Activated naive CD8-positive, alpha-beta T cell treated with anti-CD3 and anti-CD28 coated beads, Interleukin-2, amount 50 U/mL, for 24 hours (primary cell): ENCODE results near the gene CENPX.

Experiments
- ATAC-seq: fragments of 150-1000 bp; cut with Tn5 transposase; one replicate; pipeline ENCODE4 v1.10.0; 2021
- DNase-seq: peaks from one replicate; pipeline ENCODE4 v3.0.0; 2021
- H3K27ac Mint-ChIP-seq: one replicate; pipeline ENCODE4 v1.8.0; 2021; ENCODE audit warnings: mild to moderate bottlenecking, mixed read lengths
- H3K27me3 Mint-ChIP-seq: one replicate; pipeline ENCODE4 v1.8.0; 2021; ENCODE audit warnings: mixed read lengths
- H3K36me3 Mint-ChIP-seq: one replicate; pipeline ENCODE4 v1.8.0; 2021; ENCODE audit warnings: low read depth, mixed read lengths
- H3K4me1 Mint-ChIP-seq: one replicate; pipeline ENCODE4 v1.8.0; 2021; ENCODE audit warnings: mixed read lengths
- H3K4me3 Mint-ChIP-seq: one replicate; pipeline ENCODE4 v1.8.0; 2021; ENCODE audit warnings: mild to moderate bottlenecking, moderate library complexity, mixed read lengths
- H3K9me3 Mint-ChIP-seq: one replicate; pipeline ENCODE4 v1.8.0; 2021; ENCODE audit warnings: mixed read lengths

Gene CENPX

DNA sequence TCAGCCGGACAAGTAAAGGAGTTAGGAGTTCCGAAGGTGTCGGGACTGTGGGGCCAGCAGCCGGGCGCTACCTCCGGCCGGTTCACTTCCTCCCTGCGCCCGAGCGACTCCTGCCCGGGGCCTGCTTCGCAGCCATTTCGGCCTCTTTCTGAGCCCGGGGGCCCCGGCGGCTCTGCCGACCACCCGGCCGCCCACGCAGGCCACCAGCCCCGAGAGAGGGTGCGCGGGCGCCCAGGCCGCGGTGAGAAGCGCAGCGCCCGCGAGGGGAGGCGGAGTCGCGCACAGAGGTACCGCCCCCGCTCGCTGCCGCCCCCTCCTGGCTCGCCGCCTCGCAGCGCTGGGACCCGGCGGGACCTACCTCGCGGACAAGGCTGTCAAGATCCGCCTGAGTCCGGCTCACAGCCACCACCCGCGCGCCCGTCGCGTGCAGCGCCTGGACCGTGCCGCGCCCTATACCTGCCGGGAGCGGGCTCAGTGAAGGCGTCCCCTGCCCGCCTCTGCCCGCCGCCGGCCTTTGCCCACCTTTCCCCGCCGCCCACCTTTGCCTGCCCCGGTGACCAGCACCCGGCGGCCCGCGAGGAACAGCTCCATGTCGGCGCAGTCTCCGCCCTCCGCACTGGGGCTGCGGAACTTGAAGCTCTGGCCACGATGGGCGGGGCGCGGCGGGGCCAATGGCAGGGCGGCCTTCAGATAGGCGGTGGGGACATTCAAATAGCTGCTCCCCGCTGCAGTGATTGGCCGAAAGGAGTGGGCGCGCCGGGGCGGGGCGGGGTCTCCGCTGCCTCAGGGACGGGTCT is 14.6 kb upstream of the CENPX start, which contains the start of gene DCXR:
TSS of gene DCXR (minus strand) at position 606 of the 797 bp plus-strand sequence. CDS start at position 591, 15 bp downstream.
- DNase-seq = peak; percentile 97
- Mint-ChIP-seq H3K4me3 (peak within 1 kb of the TSS; percentile 78), H3K9me3 (no peaks in the 10 kb centered on the region), H3K4me1 (peaks cover 23% of the 10 kb centered on the region), H3K27me3 (no peaks in the 10 kb centered on the region), H3K36me3 (peaks cover 5% of the 10 kb centered on the region), H3K27ac (peak within 1 kb of the TSS; percentile 80)
- ATAC-seq = peak; percentile 96

DNA sequence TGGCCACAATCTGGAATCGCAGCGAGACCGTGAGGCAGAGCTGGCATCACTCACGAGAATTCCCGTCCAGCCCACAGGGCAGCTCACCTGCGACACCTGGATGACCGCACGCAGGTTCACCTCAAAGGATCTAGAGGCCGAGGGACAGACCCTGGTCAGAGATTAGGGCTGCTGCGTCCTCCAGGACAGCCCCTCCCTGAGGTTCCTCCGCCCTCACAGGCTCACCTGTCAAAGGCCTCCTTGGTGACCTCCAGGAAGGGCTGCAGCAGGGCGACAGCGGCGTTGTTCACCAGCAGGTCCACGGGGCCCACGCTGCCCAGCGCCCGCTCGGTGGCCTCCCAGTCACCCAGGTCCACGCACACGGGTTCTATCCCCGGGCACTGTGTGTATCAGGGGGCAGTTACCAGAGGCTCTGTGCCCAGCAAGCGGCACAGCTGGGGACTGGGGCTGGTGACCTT is 14.0 kb upstream of the CENPX start:
- DNase-seq (no peak), ATAC-seq (no peak)
- Mint-ChIP-seq H3K4me1 (peaks cover 23% of the 10 kb centered on the region), H3K27ac (no peak overlapping the region), H3K4me3 (peak overlapping the region; percentile 78), H3K36me3 (peaks cover 5% of the 10 kb centered on the region), H3K9me3 (no peaks in the 10 kb centered on the region), H3K27me3 (no peaks in the 10 kb centered on the region)

DNA sequence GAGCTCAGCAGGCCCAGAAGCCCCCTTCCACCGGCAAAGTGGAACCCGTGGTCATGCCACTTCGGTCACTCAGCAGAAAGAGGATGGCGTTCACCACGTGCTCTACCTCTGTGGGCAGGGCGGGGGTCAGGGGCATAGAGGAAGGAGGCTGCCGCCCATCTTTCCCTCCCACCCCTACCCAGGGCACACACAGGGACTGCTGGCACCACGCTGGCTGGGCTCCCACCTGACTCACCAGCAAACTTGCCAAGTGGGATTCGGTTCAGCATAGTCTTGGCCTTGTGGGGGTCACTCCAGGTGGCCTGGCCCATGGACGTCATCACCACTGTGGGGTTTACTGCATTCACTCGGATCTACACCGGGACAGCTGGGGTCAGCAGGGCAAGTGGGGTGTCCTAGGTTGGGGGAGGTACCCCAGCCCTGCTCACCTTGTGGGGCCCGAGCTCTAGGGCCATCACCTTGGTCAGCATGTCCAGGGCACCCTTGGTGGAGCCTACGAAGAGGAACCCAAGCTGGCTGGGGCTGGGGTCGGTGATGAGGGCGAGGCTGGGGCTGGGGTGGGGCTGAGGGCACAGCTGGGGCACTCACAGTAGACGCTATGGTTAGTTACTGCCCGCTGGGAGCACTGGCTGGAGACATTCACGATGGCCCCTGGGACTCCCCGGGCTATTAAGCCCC is 13.4 kb upstream of the CENPX start:
- no peak for DNase-seq
- H3K27me3 Mint-ChIP-seq = no peaks in the 10 kb centered on the region
- H3K4me1 Mint-ChIP-seq = peaks cover 23% of the 10 kb centered on the region
- peak overlapping the region; percentile 78 for H3K4me3 Mint-ChIP-seq
- H3K27ac Mint-ChIP-seq = no peak overlapping the region
- peaks cover 5% of the 10 kb centered on the region for H3K36me3 Mint-ChIP-seq
- no peak for ATAC-seq
- no peaks in the 10 kb centered on the region for H3K9me3 Mint-ChIP-seq

DNA sequence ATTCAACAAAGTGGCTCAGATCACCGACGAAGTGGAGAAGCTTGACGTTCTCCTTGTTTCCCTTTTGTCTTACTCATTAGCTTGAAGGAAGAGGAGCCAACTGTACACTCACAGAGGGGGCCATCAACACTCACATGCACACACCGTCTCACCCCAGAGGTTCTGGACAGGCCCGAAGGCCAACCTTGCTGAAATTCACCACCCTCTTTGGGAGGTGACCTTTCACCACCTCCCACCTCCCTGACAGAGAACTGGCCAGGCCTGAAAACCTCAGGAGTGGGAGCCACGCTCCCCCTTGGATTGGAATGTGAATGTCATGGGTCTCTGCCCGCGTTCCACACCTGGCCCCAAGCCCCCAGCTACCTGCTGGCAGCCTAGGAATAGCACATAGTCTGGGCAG is 12.8 kb upstream of the CENPX start:
- no peaks in the 10 kb centered on the region for H3K9me3 Mint-ChIP-seq
- no peak overlapping the region for H3K27ac Mint-ChIP-seq
- peaks cover 25% of the 10 kb centered on the region for H3K4me1 Mint-ChIP-seq
- H3K36me3 Mint-ChIP-seq = peaks cover 5% of the 10 kb centered on the region
- H3K4me3 Mint-ChIP-seq = peak overlapping the region; percentile 78
- DNase-seq (no peak), ATAC-seq (no peak)
- no peaks in the 10 kb centered on the region for H3K27me3 Mint-ChIP-seq

DNA sequence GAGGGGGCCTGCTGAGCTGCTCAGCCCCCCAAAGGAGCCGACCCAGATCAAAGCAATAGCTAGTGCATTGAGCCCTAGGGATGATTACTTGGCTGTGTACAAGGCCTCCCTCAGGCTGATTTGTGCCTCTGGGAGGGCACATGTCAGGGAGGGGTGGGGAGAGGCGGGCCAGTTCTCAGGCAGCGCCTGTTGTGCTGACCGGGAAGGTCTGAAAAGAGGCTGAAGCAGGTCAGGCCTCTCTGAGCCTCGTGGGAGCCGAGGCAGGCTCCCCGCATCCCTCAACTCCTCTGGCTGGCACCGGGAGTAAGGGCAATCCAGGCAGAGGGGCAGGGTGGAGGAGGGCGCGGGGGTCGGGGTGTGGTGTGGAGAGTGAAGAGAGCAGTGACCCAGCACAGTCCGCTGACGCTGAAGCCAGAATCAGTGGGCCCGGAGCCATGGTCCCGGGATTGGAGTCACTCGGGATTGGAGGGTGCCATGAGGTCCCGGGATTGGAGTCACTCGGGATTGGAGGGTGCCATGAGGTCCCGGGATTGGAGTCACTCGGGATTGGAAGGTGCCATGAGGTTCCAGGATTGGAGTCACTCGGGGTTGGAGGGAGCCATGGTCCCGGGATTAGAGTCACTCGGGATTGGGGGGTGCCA is 11.8 kb upstream of the CENPX start:
- Mint-ChIP-seq H3K9me3 (no peaks in the 10 kb centered on the region), H3K27me3 (no peaks in the 10 kb centered on the region), H3K4me1 (peaks cover 29% of the 10 kb centered on the region), H3K4me3 (no peak overlapping the region), H3K27ac (no peak overlapping the region), H3K36me3 (peaks cover 5% of the 10 kb centered on the region)
- ATAC-seq = no peak
- no peak for DNase-seq

DNA sequence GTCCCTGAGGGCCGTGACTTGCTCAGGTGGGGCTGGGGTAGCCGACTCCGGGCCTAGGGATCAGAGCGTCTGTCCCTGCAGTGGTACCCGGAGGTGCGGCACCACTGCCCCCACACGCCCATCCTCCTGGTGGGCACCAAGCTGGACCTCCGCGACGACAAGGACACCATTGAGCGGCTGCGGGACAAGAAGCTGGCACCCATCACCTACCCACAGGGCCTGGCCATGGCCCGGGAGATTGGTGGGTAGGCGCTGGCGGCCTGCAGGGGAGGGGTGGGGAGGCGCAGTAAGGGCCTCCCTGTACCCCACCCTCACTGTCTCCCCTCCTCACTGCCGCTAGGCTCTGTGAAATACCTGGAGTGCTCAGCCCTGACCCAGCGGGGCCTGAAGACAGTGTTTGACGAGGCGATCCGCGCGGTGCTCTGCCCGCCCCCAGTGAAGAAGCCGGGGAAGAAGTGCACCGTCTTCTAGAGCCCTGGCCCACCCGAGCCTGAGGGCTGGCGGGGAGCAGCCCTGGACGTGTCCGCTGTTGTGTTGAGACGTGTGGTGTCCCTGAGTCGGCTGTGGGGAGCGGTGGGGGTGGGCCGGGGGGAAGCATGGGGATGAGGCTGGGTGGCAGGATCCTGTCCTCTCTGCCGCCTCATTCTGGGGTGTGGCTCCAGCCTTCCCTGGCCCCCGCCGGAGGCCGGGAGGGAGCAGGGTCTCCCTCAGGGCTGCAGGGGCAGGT is 10.8 kb upstream of the CENPX start:
- Mint-ChIP-seq H3K27ac (no peak overlapping the region), H3K4me3 (no peak overlapping the region), H3K4me1 (peaks cover 25% of the 10 kb centered on the region), H3K36me3 (peaks cover 5% of the 10 kb centered on the region), H3K9me3 (no peaks in the 10 kb centered on the region), H3K27me3 (no peaks in the 10 kb centered on the region)
- ATAC-seq = no peak
- no peak for DNase-seq

DNA sequence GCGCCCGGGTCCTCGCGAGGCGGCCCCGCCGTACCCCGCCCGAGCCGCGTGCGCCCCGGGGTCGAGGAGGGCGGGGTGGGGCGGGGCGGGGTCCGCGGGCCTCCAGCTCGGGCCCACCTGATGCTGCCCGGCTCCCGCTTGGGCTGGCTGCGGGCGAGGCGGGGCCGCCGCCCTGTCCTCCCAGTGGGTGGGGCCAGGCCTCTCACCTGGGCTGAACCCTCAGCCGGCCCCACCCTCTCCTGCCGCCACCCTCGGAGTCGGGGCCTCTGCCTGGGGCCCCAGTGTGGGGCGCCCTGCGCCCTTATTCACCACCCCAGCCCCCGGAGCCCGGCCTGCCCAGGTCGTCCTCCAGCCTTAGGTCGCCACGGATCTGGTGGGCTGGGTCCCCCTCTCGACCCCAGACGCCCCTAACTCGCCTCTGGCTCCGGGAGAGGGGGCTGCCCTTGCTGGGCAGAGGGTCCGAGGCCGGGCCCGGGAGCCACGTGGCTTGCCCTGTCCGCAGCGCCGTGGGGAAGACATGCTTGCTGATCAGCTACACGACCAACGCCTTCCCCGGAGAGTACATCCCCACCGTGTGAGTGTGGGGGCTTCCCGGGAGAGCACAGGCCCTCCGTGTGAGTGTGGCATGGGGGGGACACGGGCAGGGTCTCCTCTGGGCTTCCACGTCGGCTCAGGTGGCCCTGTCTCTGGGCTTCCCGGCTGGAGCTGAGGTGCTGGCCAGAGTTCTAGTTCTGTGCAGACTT is 9.4 kb upstream of the CENPX start:
- peaks cover 5% of the 10 kb centered on the region for H3K36me3 Mint-ChIP-seq
- H3K4me1 Mint-ChIP-seq = peaks cover 20% of the 10 kb centered on the region
- DNase-seq (peak; percentile 50), ATAC-seq (peak; percentile 48)
- no peaks in the 10 kb centered on the region for H3K9me3 Mint-ChIP-seq
- H3K27me3 Mint-ChIP-seq = no peaks in the 10 kb centered on the region
- H3K27ac Mint-ChIP-seq = no peak overlapping the region
- H3K4me3 Mint-ChIP-seq = peak overlapping the region; percentile 32

DNA sequence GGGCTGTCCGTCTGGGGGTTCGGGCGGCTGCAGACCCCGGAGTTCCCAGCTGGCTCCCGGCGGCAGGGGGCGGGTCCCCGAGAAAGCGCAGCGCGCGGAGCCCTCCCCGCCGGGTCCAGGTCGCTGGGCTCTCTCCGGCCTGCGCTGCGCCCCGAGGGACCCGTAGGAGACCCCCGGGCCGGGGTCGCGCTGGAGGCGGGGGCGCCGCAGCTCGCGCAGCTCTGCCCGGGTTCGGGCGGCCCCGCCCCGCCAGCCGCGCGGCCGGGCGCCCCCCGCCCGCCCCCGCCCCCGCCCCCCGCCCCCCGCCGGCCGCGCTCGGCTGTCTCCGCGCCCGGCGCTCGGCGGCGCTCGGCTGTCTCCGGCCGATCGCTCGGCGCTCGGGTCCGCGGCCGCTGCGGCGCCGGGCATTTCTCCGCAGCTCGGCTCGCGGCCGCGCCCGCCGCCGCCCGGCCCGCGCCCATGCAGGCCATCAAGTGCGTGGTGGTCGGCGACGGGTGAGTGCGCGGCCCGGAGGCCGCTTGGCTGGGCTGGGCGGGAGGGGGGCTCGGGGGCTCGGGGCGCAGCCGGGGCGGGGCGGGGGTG is 8.7 kb upstream of the CENPX start, which contains the start of gene RAC3:
TSS of gene RAC3 (plus strand) at position 376 of the 582 bp plus-strand sequence. CDS start at position 460, 84 bp downstream.
- ATAC-seq (peak; percentile 31), DNase-seq (no peak)
- H3K27me3 Mint-ChIP-seq = no peaks in the 10 kb centered on the region
- no peak within 1 kb of the TSS for H3K27ac Mint-ChIP-seq
- peak within 1 kb of the TSS; percentile 70 for H3K4me3 Mint-ChIP-seq
- H3K36me3 Mint-ChIP-seq = peaks cover 5% of the 10 kb centered on the region
- no peaks in the 10 kb centered on the region for H3K9me3 Mint-ChIP-seq
- H3K4me1 Mint-ChIP-seq = peaks cover 18% of the 10 kb centered on the region

DNA sequence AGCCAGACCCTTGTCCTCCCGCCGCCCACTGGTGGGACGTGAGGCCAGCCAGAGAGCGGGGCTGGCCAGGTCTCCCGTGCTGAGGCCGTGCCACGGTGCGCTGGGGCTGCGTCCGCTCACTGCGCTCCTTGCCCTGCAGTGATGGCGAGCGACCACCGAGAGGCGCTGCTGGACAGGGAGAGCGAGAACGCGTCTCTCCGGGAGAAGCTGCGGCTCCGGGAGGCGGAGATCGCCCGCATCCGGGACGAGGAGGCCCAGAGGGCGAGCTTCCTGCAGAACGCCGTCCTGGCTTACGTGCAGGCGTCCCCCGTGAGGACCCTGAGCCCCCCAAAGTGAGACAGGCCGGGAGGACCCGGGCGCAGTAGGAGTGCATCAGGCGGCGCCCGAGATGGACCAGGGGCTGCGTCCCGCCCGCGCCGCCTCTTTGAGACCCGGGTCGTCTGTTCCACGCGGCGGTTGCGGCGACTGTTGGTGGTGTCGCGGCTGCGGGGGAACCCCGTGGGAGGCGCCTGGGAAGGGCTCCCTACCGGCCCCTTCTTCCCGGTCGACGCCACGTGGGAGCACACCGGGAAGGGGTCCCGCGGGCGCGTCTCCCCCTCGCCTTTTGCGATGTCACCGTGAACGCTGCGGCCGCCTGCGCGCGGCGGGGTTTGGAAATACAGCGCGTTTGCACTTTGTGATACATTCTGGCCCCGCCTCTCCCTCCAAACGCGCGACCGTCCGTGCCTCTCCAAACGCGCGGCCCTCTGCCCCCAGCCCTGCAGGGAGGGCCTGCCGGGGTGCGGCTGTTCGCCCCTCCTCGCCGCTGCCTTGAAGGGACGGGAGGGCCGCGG is 8.0 kb upstream of the CENPX start:
- no peak overlapping the region for H3K27ac Mint-ChIP-seq
- H3K9me3 Mint-ChIP-seq = no peaks in the 10 kb centered on the region
- peak; percentile 84 for DNase-seq
- ATAC-seq = peak; percentile 68
- peak overlapping the region; percentile 70 for H3K4me3 Mint-ChIP-seq
- H3K36me3 Mint-ChIP-seq = peaks cover 5% of the 10 kb centered on the region
- H3K27me3 Mint-ChIP-seq = no peaks in the 10 kb centered on the region
- peaks cover 13% of the 10 kb centered on the region for H3K4me1 Mint-ChIP-seq

DNA sequence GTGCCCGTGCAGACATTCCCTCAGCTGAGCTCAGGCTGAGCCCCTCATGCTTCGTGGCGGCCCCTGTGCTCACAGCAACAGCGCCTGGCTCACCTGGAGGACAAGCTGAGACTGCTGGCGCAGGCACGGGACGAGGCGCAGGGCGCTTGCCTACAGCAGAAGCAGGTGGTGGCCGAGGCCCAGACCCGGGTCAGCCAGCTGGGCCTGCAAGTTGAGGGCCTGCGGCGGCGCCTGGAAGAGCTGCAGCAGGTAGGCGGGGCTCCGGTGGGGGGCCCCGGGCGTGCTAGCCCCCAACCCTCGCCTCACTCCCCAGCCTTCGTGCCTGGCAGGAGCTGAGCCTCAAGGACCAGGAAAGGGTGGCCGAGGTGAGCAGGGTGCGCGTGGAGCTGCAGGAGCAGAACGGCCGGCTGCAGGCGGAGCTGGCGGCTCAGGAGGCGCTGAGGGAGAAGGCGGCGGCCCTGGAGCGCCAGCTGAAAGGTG is 7.4 kb upstream of the CENPX start:
- ATAC-seq = no peak
- peaks cover 8% of the 10 kb centered on the region for H3K4me1 Mint-ChIP-seq
- DNase-seq = no peak
- H3K27ac Mint-ChIP-seq = no peak overlapping the region
- no peaks in the 10 kb centered on the region for H3K27me3 Mint-ChIP-seq
- no peak overlapping the region for H3K4me3 Mint-ChIP-seq
- H3K9me3 Mint-ChIP-seq = no peaks in the 10 kb centered on the region
- peaks cover under 1% of the 10 kb centered on the region for H3K36me3 Mint-ChIP-seq

DNA sequence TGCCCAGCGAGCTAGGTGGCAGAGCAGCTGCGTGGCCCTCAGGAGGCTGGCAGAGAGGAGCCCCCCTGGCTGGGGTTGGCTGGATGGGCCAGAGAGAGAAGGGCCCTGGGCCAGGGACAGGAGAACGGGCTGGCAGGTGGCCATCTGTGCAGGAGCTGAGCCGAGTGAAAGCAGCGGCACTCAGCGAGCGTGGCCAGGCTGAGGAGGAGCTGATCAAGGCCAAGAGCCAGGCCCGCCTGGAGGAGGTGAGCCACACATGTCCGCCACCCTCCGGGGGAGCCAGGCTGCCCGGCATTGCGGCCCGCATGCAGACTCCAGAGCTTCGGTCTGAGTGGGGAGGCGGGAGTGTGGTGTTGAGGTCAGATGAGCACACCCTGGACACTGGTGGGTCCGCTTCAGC is 6.7 kb upstream of the CENPX start:
- no peak overlapping the region for H3K4me3 Mint-ChIP-seq
- no peaks in the 10 kb centered on the region for H3K36me3 Mint-ChIP-seq
- no peaks in the 10 kb centered on the region for H3K27me3 Mint-ChIP-seq
- no peak for ATAC-seq
- no peaks in the 10 kb centered on the region for H3K9me3 Mint-ChIP-seq
- peaks cover 8% of the 10 kb centered on the region for H3K4me1 Mint-ChIP-seq
- DNase-seq = no peak
- H3K27ac Mint-ChIP-seq = no peak overlapping the region

DNA sequence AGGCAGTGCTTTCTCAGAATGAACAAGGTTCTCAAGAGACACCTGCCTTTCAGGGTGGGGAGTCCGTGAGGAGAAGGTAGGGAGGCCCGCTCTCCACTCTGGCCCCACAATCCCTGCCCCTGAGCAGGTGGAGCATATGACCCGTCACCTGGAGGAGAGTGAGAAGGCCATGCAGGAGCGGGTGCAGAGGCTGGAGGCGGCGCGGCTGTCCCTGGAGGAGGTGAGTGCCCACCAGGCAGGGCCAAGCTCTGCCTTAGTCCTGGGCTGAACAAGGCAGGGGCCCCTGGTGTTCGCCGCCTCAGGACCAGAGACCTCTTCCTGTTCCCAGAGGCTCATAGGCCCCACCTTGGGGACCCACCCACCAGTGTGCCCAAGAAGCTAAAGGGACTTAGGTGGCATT is 6.3 kb upstream of the CENPX start:
- Mint-ChIP-seq H3K27me3 (no peaks in the 10 kb centered on the region), H3K9me3 (no peaks in the 10 kb centered on the region), H3K4me1 (peaks cover 11% of the 10 kb centered on the region), H3K36me3 (no peaks in the 10 kb centered on the region), H3K4me3 (no peak overlapping the region), H3K27ac (no peak overlapping the region)
- ATAC-seq (no peak), DNase-seq (no peak)

DNA sequence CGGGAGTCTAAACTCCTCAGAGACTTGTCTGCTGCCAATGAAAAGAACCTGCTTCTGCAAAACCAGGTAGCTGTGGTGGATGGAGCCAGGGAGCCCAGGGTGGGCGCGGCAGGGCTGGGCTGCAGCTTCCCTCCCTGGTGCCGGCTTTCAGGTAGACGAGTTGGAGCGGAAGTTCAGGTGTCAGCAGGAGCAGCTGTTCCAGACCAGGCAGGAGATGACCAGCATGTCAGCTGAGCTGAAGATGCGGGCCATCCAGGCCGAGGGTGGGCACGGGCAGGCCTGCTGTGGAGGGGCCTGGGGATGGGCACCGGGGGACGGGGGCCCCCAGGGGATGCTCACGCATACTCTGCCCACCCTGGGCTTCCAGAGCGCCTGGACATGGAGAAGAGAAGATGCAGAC is 5.6 kb upstream of the CENPX start:
- peaks cover 13% of the 10 kb centered on the region for H3K4me1 Mint-ChIP-seq
- no peak overlapping the region for H3K4me3 Mint-ChIP-seq
- ATAC-seq = no peak
- no peaks in the 10 kb centered on the region for H3K27me3 Mint-ChIP-seq
- H3K9me3 Mint-ChIP-seq = no peaks in the 10 kb centered on the region
- no peak overlapping the region for H3K27ac Mint-ChIP-seq
- H3K36me3 Mint-ChIP-seq = no peaks in the 10 kb centered on the region
- no peak for DNase-seq
